OCI-LY1 (cell line): Measurements from ENCODE around the gene NUDT12.

ENCODE experiments used
- H2AFZ ChIP-seq: fragments of 200-600 bp; sonication (generic), shearing (Covaris generic); 2 replicates; pipeline ENCODE4 v1.6.0; 2014; ENCODE audit warnings: antibody characterized with exemption, mild to moderate bottlenecking, low read length
- H3F3A ChIP-seq: fragments of 200-600 bp; sonication (generic), shearing (Covaris generic); 2 replicates; pipeline ENCODE4 v1.6.0; 2014; ENCODE audit warnings: mild to moderate bottlenecking, antibody characterized with exemption, low read length, moderate library complexity; ENCODE audit not compliant: insufficient read depth
- H3K27ac ChIP-seq: fragments of 200-600 bp; sonication (generic); 2 replicates; pipeline ENCODE4 v1.5.1; 2014; ENCODE audit warnings: low read length, mixed run types, mild to moderate bottlenecking, low read depth; ENCODE audit not compliant: poor library complexity, severe bottlenecking
- H3K27me3 ChIP-seq: fragments of 200-600 bp; sonication (generic); 2 replicates; pipeline ENCODE4 v1.6.0; 2014; ENCODE audit warnings: antibody characterized with exemption, mild to moderate bottlenecking, low read length, moderate library complexity; ENCODE audit not compliant: insufficient read depth
- H3K36me3 ChIP-seq: fragments of 200-600 bp; sonication (generic); 2 replicates; pipeline ENCODE4 v1.6.1; 2014; ENCODE audit warnings: mild to moderate bottlenecking, antibody characterized with exemption, low read length, moderate library complexity, mixed read lengths; ENCODE audit not compliant: insufficient read depth
- H3K4me1 ChIP-seq: fragments of 200-600 bp; sonication (generic); 2 replicates; pipeline ENCODE4 v1.5.1; 2014; ENCODE audit warnings: mild to moderate bottlenecking, low read length, moderate library complexity; ENCODE audit not compliant: insufficient read depth, severe bottlenecking
- H3K4me2 ChIP-seq: fragments of 200-600 bp; sonication (generic), shearing (Covaris generic); 2 replicates; pipeline ENCODE4 v1.6.1; 2014; ENCODE audit warnings: low read length
- H3K4me3 ChIP-seq: fragments of 200-600 bp; sonication (generic); 2 replicates; pipeline ENCODE4 v1.5.1; 2014; ENCODE audit warnings: low read length, low read depth, mild to moderate bottlenecking, mixed read lengths; ENCODE audit not compliant: poor library complexity, severe bottlenecking
- H3K79me2 ChIP-seq: fragments of 200-600 bp; shearing (Covaris generic); 2 replicates; pipeline ENCODE4 v1.6.1; 2016; ENCODE audit warnings: mixed run types, low read length, mixed read lengths; ENCODE audit not compliant: insufficient read depth
- H3K9ac ChIP-seq: fragments of 200-600 bp; sonication (generic), shearing (Covaris generic); 2 replicates; pipeline ENCODE4 v1.6.1; 2014; ENCODE audit warnings: mild to moderate bottlenecking, low read length, mixed read lengths
- H3K9me2 ChIP-seq: fragments of 200-600 bp; sonication (generic), shearing (Covaris generic); 2 replicates; pipeline ENCODE4 v1.6.1; 2014; ENCODE audit warnings: low read depth, mild to moderate bottlenecking, low read length, mixed read lengths
- H3K9me3 ChIP-seq: fragments of 200-600 bp; shearing (Covaris generic); 2 replicates; pipeline ENCODE4 v1.6.1; 2014; ENCODE audit warnings: low read length, mixed read lengths
- H4K20me1 ChIP-seq: fragments of 200-600 bp; sonication (generic), shearing (Covaris generic); 2 replicates; pipeline ENCODE4 v1.6.0; 2016; ENCODE audit warnings: mild to moderate bottlenecking, low read length; ENCODE audit not compliant: insufficient read depth
- EZH2 ChIP-seq: fragments of 200-600 bp; sonication (generic), shearing (Covaris generic); IDR thresholded peaks from 2 replicates; pipeline ENCODE4 v1.8.0; 2017; ENCODE audit warnings: borderline replicate concordance, mixed run types, mild to moderate bottlenecking, antibody characterized with exemption, low read length, moderate library complexity, mixed read lengths
- TF ChIP-seq, protein P1 (sequence below): fragments of 200-600 bp; sonication (generic), shearing (Covaris generic); IDR thresholded peaks from 2 replicates; pipeline ENCODE4 v1.5.1; 2017; ENCODE audit warnings: mild to moderate bottlenecking, antibody characterized with exemption, low read length, moderate library complexity, mixed read lengths

The NUDT12 gene

GRCh38 chr5:103598997-103599566 is 36.5 kb upstream of the NUDT12 start:
- H3K4me2 ChIP-seq: no peak overlapping the region
- H3F3A ChIP-seq: no peaks in the 10 kb centered on the region
- no peak overlapping the region for H2AFZ ChIP-seq
- no peak overlapping the region for H3K4me3 ChIP-seq
- no peak overlapping the region for H3K9ac ChIP-seq
- H3K9me3 ChIP-seq: no peaks in the 10 kb centered on the region
- no peaks in the 10 kb centered on the region for H3K27me3 ChIP-seq
- no peak overlapping the region for H3K27ac ChIP-seq
- H3K79me2 ChIP-seq: no peaks in the 10 kb centered on the region
- no peaks in the 10 kb centered on the region for H3K9me2 ChIP-seq
- H3K36me3 ChIP-seq: no peaks in the 10 kb centered on the region
- no peaks in the 10 kb centered on the region for H4K20me1 ChIP-seq
- TF ChIP-seq, protein P1, sequence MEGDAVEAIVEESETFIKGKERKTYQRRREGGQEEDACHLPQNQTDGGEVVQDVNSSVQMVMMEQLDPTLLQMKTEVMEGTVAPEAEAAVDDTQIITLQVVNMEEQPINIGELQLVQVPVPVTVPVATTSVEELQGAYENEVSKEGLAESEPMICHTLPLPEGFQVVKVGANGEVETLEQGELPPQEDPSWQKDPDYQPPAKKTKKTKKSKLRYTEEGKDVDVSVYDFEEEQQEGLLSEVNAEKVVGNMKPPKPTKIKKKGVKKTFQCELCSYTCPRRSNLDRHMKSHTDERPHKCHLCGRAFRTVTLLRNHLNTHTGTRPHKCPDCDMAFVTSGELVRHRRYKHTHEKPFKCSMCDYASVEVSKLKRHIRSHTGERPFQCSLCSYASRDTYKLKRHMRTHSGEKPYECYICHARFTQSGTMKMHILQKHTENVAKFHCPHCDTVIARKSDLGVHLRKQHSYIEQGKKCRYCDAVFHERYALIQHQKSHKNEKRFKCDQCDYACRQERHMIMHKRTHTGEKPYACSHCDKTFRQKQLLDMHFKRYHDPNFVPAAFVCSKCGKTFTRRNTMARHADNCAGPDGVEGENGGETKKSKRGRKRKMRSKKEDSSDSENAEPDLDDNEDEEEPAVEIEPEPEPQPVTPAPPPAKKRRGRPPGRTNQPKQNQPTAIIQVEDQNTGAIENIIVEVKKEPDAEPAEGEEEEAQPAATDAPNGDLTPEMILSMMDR: no peak
- no peak for TF ChIP-seq EZH2
- no peaks in the 10 kb centered on the region for H3K4me1 ChIP-seq

DNA sequence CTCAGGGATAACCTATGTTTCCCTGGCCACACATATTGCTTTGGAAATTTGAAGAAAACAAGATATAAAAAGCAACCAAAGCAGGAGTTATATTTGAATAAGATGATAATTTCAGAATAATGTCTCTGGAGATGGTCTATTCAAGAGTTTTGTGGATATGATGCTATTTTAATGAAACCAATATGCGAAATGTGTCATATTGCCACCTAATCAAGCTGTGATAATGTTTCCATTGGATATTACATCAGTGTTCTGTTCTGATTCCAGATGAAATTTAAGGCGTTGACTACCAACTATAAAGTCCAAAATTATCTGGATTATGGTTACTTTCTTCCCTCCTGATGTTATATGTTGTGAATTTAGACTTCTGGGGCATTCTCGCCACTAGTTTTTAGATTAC is 27.6 kb upstream of the NUDT12 start:
- H3F3A ChIP-seq: no peaks in the 10 kb centered on the region
- H3K79me2 ChIP-seq: no peaks in the 10 kb centered on the region
- H3K27ac ChIP-seq: no peak overlapping the region
- no peaks in the 10 kb centered on the region for H3K9me3 ChIP-seq
- no peak overlapping the region for H3K9ac ChIP-seq
- no peaks in the 10 kb centered on the region for H4K20me1 ChIP-seq
- H3K9me2 ChIP-seq: no peaks in the 10 kb centered on the region
- TF ChIP-seq EZH2: no peak
- TF ChIP-seq, protein P1: no peak
- no peaks in the 10 kb centered on the region for H3K36me3 ChIP-seq
- H3K4me3 ChIP-seq: no peak overlapping the region
- H3K4me2 ChIP-seq: no peak overlapping the region
- H3K4me1 ChIP-seq: no peaks in the 10 kb centered on the region
- H3K27me3 ChIP-seq: no peaks in the 10 kb centered on the region
- H2AFZ ChIP-seq: no peak overlapping the region

DNA sequence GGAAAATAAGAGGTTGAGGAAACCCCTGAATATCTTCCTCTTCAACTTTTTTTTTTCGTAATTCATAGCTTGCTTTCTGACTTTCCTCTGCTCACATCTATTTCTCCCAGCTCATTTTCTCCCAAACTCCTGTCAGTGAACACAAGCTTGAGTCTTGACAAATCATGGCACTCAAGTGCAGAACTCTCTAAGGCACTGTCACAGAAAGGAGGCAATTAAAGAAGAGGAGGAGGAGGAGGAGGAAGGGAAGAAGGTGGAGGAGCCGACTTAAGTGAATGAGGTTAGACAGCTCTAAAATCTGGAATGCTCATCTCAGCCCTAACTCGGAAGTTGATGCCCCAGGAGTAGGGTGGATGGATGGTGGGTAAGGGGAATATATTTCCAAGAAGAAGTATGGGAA is 27.2 kb upstream of the NUDT12 start:
- no peak overlapping the region for H3K4me3 ChIP-seq
- H3K79me2 ChIP-seq: no peaks in the 10 kb centered on the region
- H3F3A ChIP-seq: no peaks in the 10 kb centered on the region
- H3K27me3 ChIP-seq: no peaks in the 10 kb centered on the region
- no peak overlapping the region for H3K27ac ChIP-seq
- H3K4me1 ChIP-seq: no peaks in the 10 kb centered on the region
- no peak overlapping the region for H2AFZ ChIP-seq
- H3K9me2 ChIP-seq: no peaks in the 10 kb centered on the region
- H3K9me3 ChIP-seq: no peaks in the 10 kb centered on the region
- H4K20me1 ChIP-seq: no peaks in the 10 kb centered on the region
- H3K9ac ChIP-seq: no peak overlapping the region
- H3K4me2 ChIP-seq: no peak overlapping the region
- no peaks in the 10 kb centered on the region for H3K36me3 ChIP-seq
- no peak for TF ChIP-seq EZH2
- TF ChIP-seq, protein P1: no peak
